Adipose tissue (tissue), 3 donors: ENCODE results near the gene DUSP28. TPM values are rescaled to one million over a fixed set of nuclear protein-coding genes. Genes with fewer than 3 reads are reported as not detected.

ENCODE experiments used
- H3K27ac ChIP-seq: one replicate; pipeline ENCODE4 v1.5.1; 2013; ENCODE audit warnings: low read depth, low read length
- WGBS, 3 donors: extraction: QIAGEN DNeasy Blood & Tissue Kit; methylation state at CpG; one replicate each; pipeline ENCODE4 v1.1.7; 2013; 5-methylcytosine and 5-hydroxymethylcytosine counted together
- polyA plus RNA-seq, 3 donors: library from polyadenylated mRNA; stranded (reverse); fragments of 200-250 nt; gene quantifications; one replicate each; pipeline ENCODE4 v1.2.3, GENCODE V29; 2013
- donor health status: healthy with polysubstance abuse.
- donor health status: Bipolar disorder and iron deficiency.
- donor health status: healthy.

DUSP28 gene
- polyA plus RNA-seq, 3 donors: 3.2 to 4.6 (median 4.3) TPM

GRCh38 chr2:240567872-240568677 is 7.9 kb downstream of the DUSP28 start, which contains the start of gene RNPEPL1:
Gene RNPEPL1 (plus strand): TSS chr2:240568484. CDS start chr2:240568587, 103 bp downstream.
- peak within 1 kb of the TSS; percentile 74 for H3K27ac ChIP-seq
- 0 to 1% (median 1%) methylated on average over 47 to 98 of the region's 106 CpGs for WGBS, 3 donors

- WGBS, 3 donors: 1 to 2% (median 1%) methylated on average over 60 to 93 of the region's 93 CpGs
- peak overlapping the region; percentile 33 for H3K27ac ChIP-seq
These were observed 8.7 kb downstream of the DUSP28 start for GRCh38 chr2:240568678-240569522.

GRCh38 chr2:240569523-240569997 is 9.4 kb downstream of the DUSP28 start:
- 65 to 80% (median 72%) methylated on average over 9 of the region's 9 CpGs for WGBS, 3 donors
- no peak overlapping the region for H3K27ac ChIP-seq

- no peak overlapping the region for H3K27ac ChIP-seq
- WGBS, 3 donors: 80 to 92% (median 87%) methylated on average over 15 of the region's 15 CpGs
These were observed 9.9 kb downstream of the DUSP28 start for GRCh38 chr2:240569998-240570530.

- 81 to 86% (median 85%) methylated on average over 10 to 11 of the region's 11 CpGs for WGBS, 3 donors
- H3K27ac ChIP-seq: no peak overlapping the region
These were observed 10.6 kb downstream of the DUSP28 start for GRCh38 chr2:240570531-240571313.

- 88 to 90% (median 90%) methylated on average over 15 to 18 of the region's 18 CpGs for WGBS, 3 donors
- H3K27ac ChIP-seq: no peak overlapping the region
These were observed 11.3 kb downstream of the DUSP28 start for GRCh38 chr2:240571314-240571973.

- H3K27ac ChIP-seq: no peak overlapping the region
- WGBS, 3 donors: 75 to 91% (median 89%) methylated on average over 30 of the region's 30 CpGs
These were observed 12.2 kb downstream of the DUSP28 start for GRCh38 chr2:240572141-240573031.

GRCh38 chr2:240573071-240573515 is 12.9 kb downstream of the DUSP28 start:
- H3K27ac ChIP-seq: no peak overlapping the region
- WGBS, 3 donors: 90 to 93% (median 90%) methylated on average over 17 to 20 of the region's 20 CpGs

GRCh38 chr2:240573516-240574385 is 13.6 kb downstream of the DUSP28 start:
- no peak overlapping the region for H3K27ac ChIP-seq
- 91 to 92% (median 92%) methylated on average over 34 to 37 of the region's 37 CpGs for WGBS, 3 donors

GRCh38 chr2:240574386-240575100 is 14.4 kb downstream of the DUSP28 start:
- no peak overlapping the region for H3K27ac ChIP-seq
- WGBS, 3 donors: 88 to 92% (median 89%) methylated on average over 20 to 21 of the region's 21 CpGs

- WGBS, 3 donors: 88 to 91% (median 90%) methylated on average over 23 of the region's 23 CpGs
- no peak overlapping the region for H3K27ac ChIP-seq
These were observed 15.2 kb downstream of the DUSP28 start for GRCh38 chr2:240575101-240575965.

- no peak overlapping the region for H3K27ac ChIP-seq
- 72 to 91% (median 76%) methylated on average over 6 of the region's 6 CpGs for WGBS, 3 donors
These were observed 15.9 kb downstream of the DUSP28 start for GRCh38 chr2:240576036-240576435.

- no peak overlapping the region for H3K27ac ChIP-seq
- 91 to 94% (median 94%) methylated on average over 32 of the region's 32 CpGs for WGBS, 3 donors
These were observed 16.5 kb downstream of the DUSP28 start for GRCh38 chr2:240576436-240577205.
